Measurements from ENCODE around the gene RIMBP2. TPM values are rescaled to one million over a fixed set of nuclear protein-coding genes. Genes with fewer than 3 reads are reported as not detected.

Gene RIMBP2
- total RNA-seq, 4 donors from 2014 or later = 0.83 to 1.8 (median 1.4) TPM

DNA sequence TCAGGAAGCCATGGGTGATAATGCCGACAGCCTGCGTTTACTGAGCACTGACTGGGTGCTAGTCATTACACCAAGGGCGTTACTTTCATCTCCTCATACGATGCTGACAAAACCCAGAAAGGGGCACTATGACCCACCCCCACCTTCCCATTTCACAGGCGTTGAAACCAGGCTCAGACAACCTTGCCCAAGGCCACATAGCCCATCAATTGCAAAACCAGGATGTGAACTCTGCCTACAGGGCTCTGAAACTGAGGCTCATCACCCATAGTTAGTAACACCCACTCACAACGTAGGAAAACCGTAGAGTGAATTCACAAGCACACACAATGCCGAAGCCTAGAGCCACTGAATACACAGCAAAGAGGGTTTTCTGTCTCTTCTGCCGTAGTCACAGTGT is 119.9 kb downstream of the RIMBP2 start:
- intact Hi-C loops (cut with DNase I) = no loop called here
- no peaks in the 10 kb centered on the region for H3K4me1 ChIP-seq
- H3K27ac ChIP-seq (replicated peaks in 1 of 4) = no peak overlapping the region
- H3K36me3 ChIP-seq = no peaks in the 10 kb centered on the region
- no peak for DNase-seq (ENCODE audit: extremely low spot score)
- 54% methylated on average over 8 of the region's 9 CpGs for WGBS
- H3K27me3 ChIP-seq = peaks cover 0 to 11% (median 0%) of the 10 kb centered on the region in 4 donors
- no peak overlapping the region for H3K4me3 ChIP-seq
- peaks cover 0 to 16% (median 8%) of the 10 kb centered on the region in 4 donors for H3K9me3 ChIP-seq
- TF ChIP-seq POLR2AphosphoS5 (IDR thresholded peaks at IDR 0.05) = no peak
- no peak for TF ChIP-seq EP300 (IDR thresholded peaks at IDR 0.05)
- no peak for TF ChIP-seq CTCF (IDR thresholded peaks at IDR 0.05)
- no peak for TF ChIP-seq POLR2A (IDR thresholded peaks at IDR 0.05; ENCODE audit: low read depth)

DNA sequence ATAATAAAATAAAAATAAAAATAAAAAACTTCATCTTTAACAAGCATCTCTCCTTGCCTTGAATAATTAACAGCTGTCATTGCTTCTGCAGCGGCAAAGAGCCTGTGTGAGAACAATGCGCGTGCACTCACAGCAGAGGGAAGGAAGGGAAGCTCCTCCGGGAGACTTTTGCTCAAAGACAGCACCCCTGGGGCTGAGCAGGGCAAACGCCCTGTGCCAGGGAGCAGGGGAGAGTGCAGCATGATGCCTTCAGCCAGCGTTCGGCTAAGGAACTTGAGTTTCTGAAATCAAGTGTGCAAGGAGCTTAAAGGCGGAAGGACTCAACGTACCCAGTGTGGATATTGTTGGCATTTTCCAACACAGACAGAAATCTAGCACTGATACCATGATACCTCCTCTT is 120.5 kb downstream of the RIMBP2 start:
- H3K27ac ChIP-seq (replicated peaks in 1 of 4) = no peak overlapping the region
- TF ChIP-seq CTCF (IDR thresholded peaks at IDR 0.05) = no peak
- no peak for TF ChIP-seq POLR2A (IDR thresholded peaks at IDR 0.05; ENCODE audit: low read depth)
- no peak for TF ChIP-seq POLR2AphosphoS5 (IDR thresholded peaks at IDR 0.05)
- no peak for TF ChIP-seq EP300 (IDR thresholded peaks at IDR 0.05)
- no peaks in the 10 kb centered on the region for H3K36me3 ChIP-seq
- no peak for DNase-seq (ENCODE audit: extremely low spot score)
- peaks cover 0 to 11% (median 0%) of the 10 kb centered on the region in 4 donors for H3K27me3 ChIP-seq
- H3K9me3 ChIP-seq = peaks cover 0 to 16% (median 8%) of the 10 kb centered on the region in 4 donors
- H3K4me3 ChIP-seq = no peak overlapping the region
- no peaks in the 10 kb centered on the region for H3K4me1 ChIP-seq
- intact Hi-C loops (cut with DNase I) = no loop called here
- 74% methylated on average over 9 of the region's 9 CpGs for WGBS

DNA sequence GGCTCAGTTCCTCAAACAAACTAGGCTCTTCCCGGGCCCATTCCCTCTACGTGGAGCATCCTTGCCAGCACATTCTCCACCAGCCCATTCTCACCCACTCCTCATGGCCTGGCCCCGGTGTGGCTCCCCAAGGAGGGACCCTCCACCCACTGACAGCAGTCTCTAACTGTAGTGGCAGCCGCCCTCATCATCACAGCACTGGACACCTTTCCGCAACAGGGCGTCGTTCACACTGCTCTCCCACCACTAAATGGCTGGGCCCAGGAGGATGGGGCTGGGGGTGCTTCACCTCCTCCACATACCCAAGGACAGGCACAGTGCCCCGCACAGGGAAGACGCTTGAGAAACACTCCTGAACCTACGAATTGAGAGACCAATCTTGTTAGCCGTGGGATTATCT is 123.0 kb downstream of the RIMBP2 start:
- intact Hi-C loops (cut with DNase I) = no loop called here
- no peaks in the 10 kb centered on the region for H3K36me3 ChIP-seq
- TF ChIP-seq POLR2AphosphoS5 (IDR thresholded peaks at IDR 0.05) = no peak
- H3K27me3 ChIP-seq = peaks cover 0 to 11% (median 0%) of the 10 kb centered on the region in 4 donors
- DNase-seq (ENCODE audit: extremely low spot score) = no peak
- no peaks in the 10 kb centered on the region for H3K4me1 ChIP-seq
- H3K27ac ChIP-seq (replicated peaks in 1 of 4) = no peak overlapping the region
- H3K4me3 ChIP-seq = no peak overlapping the region
- WGBS = 82% methylated on average over 10 of the region's 11 CpGs
- H3K9me3 ChIP-seq = peaks cover 0 to 12% (median 5%) of the 10 kb centered on the region in 4 donors

DNA sequence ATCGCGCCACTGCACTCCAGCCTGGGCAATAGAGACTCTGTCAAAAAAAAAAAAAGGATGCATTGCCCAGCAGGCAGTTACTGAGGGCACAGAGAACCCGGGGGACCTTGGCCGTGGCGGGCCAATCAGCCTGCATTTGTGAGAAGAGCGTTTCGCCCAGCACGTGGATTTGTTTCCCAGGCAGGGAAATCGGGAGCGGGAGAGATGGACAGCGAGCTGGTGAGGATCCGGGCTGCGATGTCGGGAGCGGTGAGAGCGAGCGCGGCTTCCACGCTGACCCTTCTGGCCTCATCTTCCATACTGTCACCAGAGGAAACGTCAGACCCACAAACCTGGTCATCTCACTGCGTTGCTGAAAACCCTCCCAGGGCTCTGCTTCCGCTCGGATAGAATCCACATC is 123.5 kb downstream of the RIMBP2 start:
- peaks cover 0 to 8% (median 2%) of the 10 kb centered on the region in 4 donors for H3K9me3 ChIP-seq
- WGBS = 90% methylated on average over 23 of the region's 23 CpGs
- TF ChIP-seq POLR2AphosphoS5 (IDR thresholded peaks at IDR 0.05) = no peak
- TF ChIP-seq EP300 (IDR thresholded peaks at IDR 0.05) = no peak
- no peak for TF ChIP-seq CTCF (IDR thresholded peaks at IDR 0.05)
- TF ChIP-seq POLR2A (IDR thresholded peaks at IDR 0.05; ENCODE audit: low read depth) = no peak

GRCh38 chr12:130591736-130592135 is 124.4 kb downstream of the RIMBP2 start:
- intact Hi-C loops (cut with DNase I) = no loop called here
- 56% methylated on average over 9 of the region's 9 CpGs for WGBS
- Histone ChIP-seq H3K4me1 (no peaks in the 10 kb centered on the region), H3K27ac (replicated peaks in 1 of 4) (no peak overlapping the region), H3K9me3 (no peaks in the 10 kb centered on the region), H3K27me3 (peaks cover 0 to 11% (median 0%) of the 10 kb centered on the region in 4 donors), H3K4me3 (no peak overlapping the region), H3K36me3 (no peaks in the 10 kb centered on the region)
- TF ChIP-seq POLR2A (IDR thresholded peaks at IDR 0.05; ENCODE audit: low read depth) = no peak
- TF ChIP-seq POLR2AphosphoS5 (IDR thresholded peaks at IDR 0.05) = no peak
- TF ChIP-seq CTCF (IDR thresholded peaks at IDR 0.05) = no peak
- TF ChIP-seq EP300 (IDR thresholded peaks at IDR 0.05) = no peak
- DNase-seq (ENCODE audit: extremely low spot score) = no peak

More for the DNA sequence above, 123.5 kb downstream of the RIMBP2 start:
- Histone ChIP-seq H3K4me3 (no peak overlapping the region), H3K36me3 (no peaks in the 10 kb centered on the region), H3K27me3 (peaks cover 0 to 11% (median 0%) of the 10 kb centered on the region in 4 donors), H3K4me1 (no peaks in the 10 kb centered on the region), H3K27ac (replicated peaks in 1 of 4) (no peak overlapping the region)
- intact Hi-C loops (cut with DNase I) = no loop called here
- DNase-seq (ENCODE audit: extremely low spot score) = no peak
